ENCODE results near the gene COPB2.
"Not testable (repeated sequence)": the region's sequence is repeated elsewhere in the genome, so short reads cannot be mapped to it uniquely, and the experiment has no call there.

The COPB2 gene

GRCh38 chr3:139355476-139355875 lies 34.0 kb downstream of the COPB2 start:
- Mint-ChIP-seq H3K36me3 (ENCODE audit: low read depth) (peaks cover 70% of the 10 kb centered on the region), H3K27ac (no peak overlapping the region), H3K4me3 (no peak overlapping the region), H3K9me3 (no peaks in the 10 kb centered on the region), H3K4me1 (ENCODE audit: low read depth) (peaks cover 17% of the 10 kb centered on the region), H3K27me3 (ENCODE audit: low read depth) (no peaks in the 10 kb centered on the region)

- Mint-ChIP-seq H3K9me3 (no peaks in the 10 kb centered on the region), H3K27ac (no peak overlapping the region), H3K4me3 (no peak overlapping the region), H3K4me1 (ENCODE audit: low read depth) (peaks cover 17% of the 10 kb centered on the region), H3K36me3 (ENCODE audit: low read depth) (peaks cover 63% of the 10 kb centered on the region), H3K27me3 (ENCODE audit: low read depth) (no peaks in the 10 kb centered on the region)
Observed at GRCh38 chr3:139354661-139355060, 34.8 kb downstream of the COPB2 start.

DNA sequence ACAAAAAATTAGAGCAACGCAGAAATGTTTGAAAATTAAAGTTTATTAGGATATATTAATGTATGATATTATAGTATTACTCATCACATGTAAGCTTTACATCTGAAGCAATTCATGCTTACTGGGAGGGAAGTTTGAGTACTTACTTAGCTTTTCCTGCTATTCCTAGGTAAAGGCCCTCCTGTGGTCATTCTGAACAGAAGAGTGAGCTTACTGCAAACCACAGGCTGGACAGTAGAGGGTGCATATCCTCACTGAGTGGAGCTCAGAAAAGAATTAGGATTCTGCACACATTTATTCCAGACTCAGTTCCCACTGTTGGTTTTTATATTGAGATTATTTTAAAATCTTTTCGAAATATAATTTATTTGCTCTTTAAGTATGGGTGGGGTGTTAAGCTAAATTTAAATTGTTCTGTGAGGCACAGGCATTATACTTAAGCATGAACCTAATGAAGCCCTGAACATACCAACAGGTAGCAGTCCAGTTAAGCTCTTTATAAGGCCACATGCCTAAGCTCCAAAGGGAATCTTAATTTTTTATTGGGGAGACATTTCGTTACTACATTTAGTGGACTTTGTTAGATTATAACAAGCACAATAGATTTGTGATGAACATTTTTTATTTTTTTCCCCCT lies 35.4 kb downstream of the COPB2 start:
- Mint-ChIP-seq H3K36me3 (ENCODE audit: low read depth) (peaks cover 62% of the 10 kb centered on the region), H3K27me3 (ENCODE audit: low read depth) (no peaks in the 10 kb centered on the region), H3K4me1 (ENCODE audit: low read depth) (peaks cover 15% of the 10 kb centered on the region), H3K9me3 (no peaks in the 10 kb centered on the region), H3K4me3 (no peak overlapping the region), H3K27ac (no peak overlapping the region)

DNA sequence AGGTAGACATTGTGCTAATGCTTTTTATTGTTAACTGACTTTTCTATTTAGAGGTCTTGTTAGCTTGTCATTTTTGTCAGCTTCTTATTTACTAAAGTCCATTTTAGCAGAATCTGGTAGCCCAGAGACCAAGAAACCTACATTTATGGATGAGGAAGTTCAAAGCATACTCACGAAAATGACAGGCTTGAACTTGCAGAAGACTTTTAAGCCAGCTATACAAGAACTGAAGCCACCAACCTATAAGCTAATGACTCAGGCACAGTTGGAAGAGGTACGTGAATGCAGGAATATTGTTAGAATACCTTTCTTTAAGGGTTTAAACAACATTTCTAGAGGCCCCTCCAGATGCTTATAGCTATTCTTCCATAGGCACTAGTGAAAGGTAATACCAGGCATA lies 42.7 kb downstream of the COPB2 start:
- peaks cover 3% of the 10 kb centered on the region for H3K4me1 Mint-ChIP-seq (ENCODE audit: low read depth)
- no peak overlapping the region for H3K27ac Mint-ChIP-seq
- peaks cover 17% of the 10 kb centered on the region for H3K36me3 Mint-ChIP-seq (ENCODE audit: low read depth)
- H3K4me3 Mint-ChIP-seq = no peak overlapping the region
- no peaks in the 10 kb centered on the region for H3K27me3 Mint-ChIP-seq (ENCODE audit: low read depth)
- peaks cover 5% of the 10 kb centered on the region for H3K9me3 Mint-ChIP-seq

- H3K27ac Mint-ChIP-seq = no peak within 1 kb of the TSS
- H3K4me1 Mint-ChIP-seq (ENCODE audit: low read depth) = peaks cover 3% of the 10 kb centered on the region
- H3K36me3 Mint-ChIP-seq (ENCODE audit: low read depth) = peaks cover 4% of the 10 kb centered on the region
- H3K4me3 Mint-ChIP-seq = peak within 1 kb of the TSS; percentile 48
- peaks cover 5% of the 10 kb centered on the region for H3K9me3 Mint-ChIP-seq
- no peaks in the 10 kb centered on the region for H3K27me3 Mint-ChIP-seq (ENCODE audit: low read depth)
Observed at GRCh38 chr3:139343895-139344856, 45.3 kb downstream of the COPB2 start, which contains the start of gene MRPS22. Gene MRPS22 (plus strand): TSS chr3:139344020. CDS start chr3:139344027, 7 bp downstream.

GRCh38 chr3:139342054-139342453 lies 47.4 kb downstream of the COPB2 start:
- H3K27ac Mint-ChIP-seq = no peak overlapping the region

DNA sequence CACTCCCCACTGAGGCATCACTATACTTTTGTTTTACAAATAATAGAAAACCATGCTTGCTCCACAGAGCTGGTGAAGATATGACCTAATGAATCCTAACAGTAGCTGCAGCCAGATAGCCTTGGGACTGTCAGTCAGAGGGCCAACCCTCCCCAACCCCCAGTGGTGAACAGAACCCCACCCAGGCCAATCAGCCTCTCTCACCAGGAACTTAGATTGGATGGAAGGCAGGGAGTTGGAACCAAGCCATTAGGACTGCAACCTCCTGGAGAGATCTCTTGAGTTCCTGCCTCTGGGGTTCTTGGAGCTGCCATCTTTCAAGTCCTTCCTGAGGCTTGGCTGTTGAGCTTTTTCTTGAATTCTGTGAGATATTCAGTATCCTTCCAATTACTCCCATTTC lies 48.7 kb downstream of the COPB2 start:
- no peaks in the 10 kb centered on the region for H3K36me3 Mint-ChIP-seq (ENCODE audit: low read depth)
- peaks cover 6% of the 10 kb centered on the region for H3K27me3 Mint-ChIP-seq (ENCODE audit: low read depth)
- H3K27ac Mint-ChIP-seq = no peak overlapping the region
- peaks cover 5% of the 10 kb centered on the region for H3K9me3 Mint-ChIP-seq
- no peak overlapping the region for H3K4me3 Mint-ChIP-seq
- H3K4me1 Mint-ChIP-seq (ENCODE audit: low read depth) = peaks cover 3% of the 10 kb centered on the region

More at GRCh38 chr3:139342054-139342453, 47.4 kb downstream of the COPB2 start:
- Mint-ChIP-seq H3K36me3 (ENCODE audit: low read depth) (no peaks in the 10 kb centered on the region), H3K4me1 (ENCODE audit: low read depth) (peaks cover 3% of the 10 kb centered on the region), H3K9me3 (peaks cover 5% of the 10 kb centered on the region), H3K4me3 (no peak overlapping the region), H3K27me3 (ENCODE audit: low read depth) (peaks cover 4% of the 10 kb centered on the region)

DNA sequence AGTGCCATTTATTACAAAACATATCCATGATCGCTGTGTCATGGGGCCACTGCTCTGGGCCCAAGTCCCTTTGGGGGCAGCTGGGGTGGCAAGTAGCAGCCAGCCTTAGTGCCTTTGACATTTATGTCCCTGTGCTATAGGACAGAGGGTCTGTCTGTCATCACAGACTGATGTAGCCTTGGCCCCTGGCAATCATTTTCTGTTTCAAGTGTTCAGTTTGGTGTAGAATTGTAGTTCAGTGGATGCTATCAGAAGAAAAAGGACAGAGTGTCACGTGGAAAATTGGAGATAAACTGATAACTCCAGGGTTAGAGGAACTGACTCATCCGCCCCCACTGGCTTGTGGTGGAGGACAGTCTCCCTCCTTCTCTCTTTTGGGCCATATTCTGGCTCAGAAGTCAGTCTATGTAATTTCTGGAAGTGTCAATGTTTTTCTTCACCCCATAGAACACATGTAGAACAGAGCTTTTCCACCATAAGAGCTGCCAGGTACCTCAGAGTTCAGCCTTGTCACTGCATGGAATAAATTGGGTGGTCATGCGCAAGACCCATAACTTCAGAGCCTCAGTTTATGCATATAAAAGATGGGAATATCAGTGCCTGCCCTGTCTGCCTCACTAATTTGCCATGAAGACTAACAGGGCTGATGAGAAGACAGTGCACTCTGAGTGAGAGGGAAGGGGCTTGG lies 50.1 kb downstream of the COPB2 start:
- peaks cover 6% of the 10 kb centered on the region for H3K27me3 Mint-ChIP-seq (ENCODE audit: low read depth)
- no peak overlapping the region for H3K4me3 Mint-ChIP-seq
- peaks cover 5% of the 10 kb centered on the region for H3K9me3 Mint-ChIP-seq
- peaks cover 3% of the 10 kb centered on the region for H3K4me1 Mint-ChIP-seq (ENCODE audit: low read depth)
- no peak overlapping the region for H3K27ac Mint-ChIP-seq
- no peaks in the 10 kb centered on the region for H3K36me3 Mint-ChIP-seq (ENCODE audit: low read depth)

GRCh38 chr3:139338405-139338804 lies 51.0 kb downstream of the COPB2 start:
- peaks cover 5% of the 10 kb centered on the region for H3K9me3 Mint-ChIP-seq
- H3K4me1 Mint-ChIP-seq (ENCODE audit: low read depth) = peaks cover 3% of the 10 kb centered on the region
- no peak overlapping the region for H3K27ac Mint-ChIP-seq
- H3K27me3 Mint-ChIP-seq (ENCODE audit: low read depth) = peaks cover 6% of the 10 kb centered on the region
- H3K4me3 Mint-ChIP-seq = no peak overlapping the region
- no peaks in the 10 kb centered on the region for H3K36me3 Mint-ChIP-seq (ENCODE audit: low read depth)

GRCh38 chr3:139334675-139335074 lies 54.8 kb downstream of the COPB2 start:
- not testable (repeated sequence) for H3K4me3 Mint-ChIP-seq
- H3K27me3 Mint-ChIP-seq (ENCODE audit: low read depth) = peaks cover 33% of the 10 kb centered on the region

DNA sequence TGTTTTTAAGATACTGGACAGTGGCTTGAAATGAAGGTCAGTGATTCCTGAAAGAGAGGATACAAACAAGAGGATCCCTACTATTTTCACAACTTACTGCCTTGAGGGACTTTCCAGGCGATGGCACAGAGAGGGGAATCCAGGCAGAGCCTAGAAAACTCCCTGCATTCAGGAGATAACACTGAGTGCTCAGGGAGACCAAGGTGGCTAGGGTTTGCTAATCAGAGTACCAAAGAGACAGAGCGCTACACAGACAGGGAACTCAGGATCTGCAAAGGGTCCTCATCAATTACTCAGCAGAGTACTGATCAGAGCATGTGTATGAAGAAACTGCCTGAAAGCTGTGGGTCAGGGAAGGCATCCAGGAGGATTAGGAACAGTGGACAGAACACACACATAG lies 57.4 kb downstream of the COPB2 start:
- H3K36me3 Mint-ChIP-seq (ENCODE audit: low read depth) = no peaks in the 10 kb centered on the region
- peaks cover 30% of the 10 kb centered on the region for H3K27me3 Mint-ChIP-seq (ENCODE audit: low read depth)

More at GRCh38 chr3:139334675-139335074, 54.8 kb downstream of the COPB2 start:
- H3K36me3 Mint-ChIP-seq (ENCODE audit: low read depth); H3K9me3 Mint-ChIP-seq; H3K4me1 Mint-ChIP-seq (ENCODE audit: low read depth); H3K27ac Mint-ChIP-seq: not testable (repeated sequence)

DNA sequence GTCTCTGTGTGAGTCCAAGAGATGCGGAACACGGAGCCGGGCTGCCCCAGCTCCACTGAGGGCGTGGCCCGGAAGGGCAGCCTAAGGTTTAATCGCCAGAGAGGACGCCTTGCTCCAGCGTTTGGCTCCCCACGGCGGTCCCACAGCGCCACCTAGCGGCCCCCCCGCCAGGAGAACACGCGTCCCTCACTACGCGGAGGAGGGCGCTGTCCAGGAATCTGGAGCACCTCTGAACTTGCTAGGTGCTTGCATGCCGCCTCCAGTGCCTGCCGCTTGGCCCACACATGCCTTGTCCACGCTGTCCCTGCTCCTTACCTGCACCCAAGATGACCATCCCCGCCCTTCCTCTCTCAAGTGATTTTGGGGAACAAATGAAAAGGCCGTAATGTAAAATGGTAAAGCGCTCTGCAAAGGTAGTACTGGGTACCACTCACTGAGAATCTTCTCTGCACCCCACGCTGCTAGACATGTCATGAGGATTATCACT lies 60.0 kb downstream of the COPB2 start:
- Mint-ChIP-seq H3K36me3 (ENCODE audit: low read depth) (no peaks in the 10 kb centered on the region), H3K4me1 (ENCODE audit: low read depth) (peaks cover 4% of the 10 kb centered on the region), H3K9me3 (no peaks in the 10 kb centered on the region), H3K27me3 (ENCODE audit: low read depth) (peaks cover 28% of the 10 kb centered on the region), H3K27ac (no peak overlapping the region), H3K4me3 (peak overlapping the region; percentile 52)

More for the DNA sequence above, 57.4 kb downstream of the COPB2 start:
- Mint-ChIP-seq H3K27ac (no peak overlapping the region), H3K9me3 (no peaks in the 10 kb centered on the region), H3K4me3 (no peak overlapping the region), H3K4me1 (ENCODE audit: low read depth) (peaks cover 4% of the 10 kb centered on the region)

DNA sequence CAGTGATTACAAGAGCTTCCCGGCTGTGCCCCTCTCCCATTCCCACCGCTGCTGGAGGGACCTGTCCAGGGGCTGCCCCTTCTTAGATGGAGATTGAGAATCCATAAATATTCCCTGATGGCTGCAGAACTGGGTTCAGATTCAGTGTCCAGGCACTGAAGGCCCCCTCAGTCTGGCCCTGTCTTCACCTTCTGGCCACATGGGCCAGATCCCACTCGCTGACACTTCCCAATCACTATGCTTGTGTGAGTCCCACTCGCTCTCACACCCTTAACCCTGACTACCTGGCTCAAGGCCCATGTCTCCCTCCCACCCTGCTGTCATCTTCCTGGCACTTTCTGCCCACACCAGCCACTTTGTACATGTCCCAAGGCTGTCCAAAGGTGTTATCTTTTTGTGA lies 61.1 kb downstream of the COPB2 start:
- no peaks in the 10 kb centered on the region for H3K9me3 Mint-ChIP-seq
- peaks cover 4% of the 10 kb centered on the region for H3K4me1 Mint-ChIP-seq (ENCODE audit: low read depth)
- peaks cover 28% of the 10 kb centered on the region for H3K27me3 Mint-ChIP-seq (ENCODE audit: low read depth)
- H3K27ac Mint-ChIP-seq = no peak overlapping the region
- no peaks in the 10 kb centered on the region for H3K36me3 Mint-ChIP-seq (ENCODE audit: low read depth)
- H3K4me3 Mint-ChIP-seq = no peak overlapping the region

GRCh38 chr3:139327861-139328260 lies 61.6 kb downstream of the COPB2 start:
- Mint-ChIP-seq H3K4me1 (ENCODE audit: low read depth) (peaks cover 4% of the 10 kb centered on the region), H3K4me3 (no peak overlapping the region), H3K27ac (no peak overlapping the region), H3K36me3 (ENCODE audit: low read depth) (no peaks in the 10 kb centered on the region), H3K9me3 (no peaks in the 10 kb centered on the region), H3K27me3 (ENCODE audit: low read depth) (peaks cover 28% of the 10 kb centered on the region)

Measured in T-helper 1 cell treated with Interleukin-12 subunit alpha and Interleukin-12 subunit beta and Interleukin-4 antibody, amounts not matched to agents 30 μg/mL and 1 μg/mL, for 36 hours (primary cell).